Measurements from ENCODE around the gene TNP1.

- TF ChIP-seq CTCF (IDR thresholded peaks at IDR 0.05 in 4 of 5, conservative IDR thresholded peaks at IDR 0.05 in 1 of 5) = no peak
- no peak for TF ChIP-seq POLR2A (IDR thresholded peaks at IDR 0.05)
Observed at GRCh38 chr2:216871333-216871934, 11.6 kb upstream of the TNP1 start.
